ENCODE data around the gene LDB1.

Gene LDB1

DNA sequence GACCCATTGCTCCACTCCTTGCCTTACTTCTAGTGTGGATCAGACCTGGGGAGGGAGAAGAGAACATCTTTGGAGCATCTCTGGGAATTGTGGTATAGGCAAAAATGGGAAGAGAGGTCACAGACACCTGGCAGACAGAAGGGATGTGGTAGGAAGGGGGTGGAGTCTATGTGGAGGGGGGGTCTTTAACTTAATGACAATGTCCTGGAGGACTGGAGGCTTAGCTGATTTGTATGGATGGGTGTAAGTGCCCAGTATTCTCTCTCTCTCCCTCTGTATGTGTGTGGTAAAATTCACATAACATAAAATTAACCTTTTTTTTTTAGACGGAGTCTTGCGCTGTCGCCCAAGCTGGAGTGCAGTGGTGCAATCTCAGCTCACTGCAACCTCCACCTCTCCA lies 3.1 kb upstream of the LDB1 start:
- TF ChIP-seq, protein P1, sequence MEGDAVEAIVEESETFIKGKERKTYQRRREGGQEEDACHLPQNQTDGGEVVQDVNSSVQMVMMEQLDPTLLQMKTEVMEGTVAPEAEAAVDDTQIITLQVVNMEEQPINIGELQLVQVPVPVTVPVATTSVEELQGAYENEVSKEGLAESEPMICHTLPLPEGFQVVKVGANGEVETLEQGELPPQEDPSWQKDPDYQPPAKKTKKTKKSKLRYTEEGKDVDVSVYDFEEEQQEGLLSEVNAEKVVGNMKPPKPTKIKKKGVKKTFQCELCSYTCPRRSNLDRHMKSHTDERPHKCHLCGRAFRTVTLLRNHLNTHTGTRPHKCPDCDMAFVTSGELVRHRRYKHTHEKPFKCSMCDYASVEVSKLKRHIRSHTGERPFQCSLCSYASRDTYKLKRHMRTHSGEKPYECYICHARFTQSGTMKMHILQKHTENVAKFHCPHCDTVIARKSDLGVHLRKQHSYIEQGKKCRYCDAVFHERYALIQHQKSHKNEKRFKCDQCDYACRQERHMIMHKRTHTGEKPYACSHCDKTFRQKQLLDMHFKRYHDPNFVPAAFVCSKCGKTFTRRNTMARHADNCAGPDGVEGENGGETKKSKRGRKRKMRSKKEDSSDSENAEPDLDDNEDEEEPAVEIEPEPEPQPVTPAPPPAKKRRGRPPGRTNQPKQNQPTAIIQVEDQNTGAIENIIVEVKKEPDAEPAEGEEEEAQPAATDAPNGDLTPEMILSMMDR (IDR thresholded peaks at IDR 0.05; ENCODE audit: borderline replicate concordance, insufficient read depth, low read depth, low read length) = no peak
- H3K4me3 ChIP-seq (ENCODE audit: low read depth, low read length) = no peak overlapping the region

DNA sequence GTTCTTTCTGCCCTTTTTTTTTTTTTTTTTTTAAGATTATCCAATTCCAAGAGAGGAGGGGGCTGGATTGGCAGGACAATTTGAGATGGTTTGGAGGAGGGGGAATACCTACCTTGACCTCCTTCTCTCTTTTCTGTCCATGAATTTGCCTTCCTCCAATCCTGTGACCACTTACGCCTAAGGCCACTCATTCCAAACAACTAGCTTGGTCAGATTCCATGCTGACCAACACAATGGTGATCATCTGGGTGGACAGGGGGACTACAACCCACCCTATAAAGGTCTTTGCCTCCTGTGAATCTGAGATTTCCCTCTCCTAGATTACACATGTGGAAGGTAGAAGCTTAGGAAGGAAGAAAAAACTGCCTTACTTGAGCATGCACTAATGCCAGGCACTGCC lies 2.3 kb upstream of the LDB1 start:
- H3K4me3 ChIP-seq (ENCODE audit: low read depth, low read length) = no peak overlapping the region
- TF ChIP-seq, protein P1 (IDR thresholded peaks at IDR 0.05; ENCODE audit: borderline replicate concordance, insufficient read depth, low read depth, low read length) = no peak

DNA sequence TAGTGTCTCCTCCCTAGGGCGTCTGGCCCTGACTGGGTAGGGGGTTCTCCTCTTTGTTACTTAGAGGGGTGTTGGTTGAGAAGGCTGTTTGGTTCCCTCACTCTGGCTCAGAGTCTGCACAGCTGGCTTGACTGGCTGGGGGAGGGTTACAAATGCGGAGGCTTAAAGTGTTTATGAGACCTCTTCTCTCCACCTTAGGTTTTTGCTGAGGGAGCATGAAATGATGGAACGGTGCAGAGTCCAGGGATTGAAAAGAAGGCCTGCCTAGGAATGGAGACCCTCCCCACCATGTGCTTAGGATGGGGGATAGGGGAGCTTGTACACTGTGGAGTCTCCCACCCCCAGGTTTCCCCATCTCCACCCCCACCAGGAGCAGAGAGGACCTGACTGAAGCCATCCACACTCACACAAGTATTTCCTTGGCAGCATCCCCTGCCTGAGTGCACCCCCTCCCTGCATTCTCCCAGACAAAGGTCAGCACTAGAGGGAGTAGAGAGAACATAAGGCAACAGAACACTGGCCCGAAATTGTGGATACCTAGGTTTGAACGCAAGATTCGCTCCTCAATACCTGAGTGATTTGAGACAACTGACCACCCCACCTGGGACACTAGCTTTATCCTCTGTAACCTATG lies 1.7 kb upstream of the LDB1 start:
- H3K4me3 ChIP-seq (ENCODE audit: low read depth, low read length) = no peak overlapping the region

DNA sequence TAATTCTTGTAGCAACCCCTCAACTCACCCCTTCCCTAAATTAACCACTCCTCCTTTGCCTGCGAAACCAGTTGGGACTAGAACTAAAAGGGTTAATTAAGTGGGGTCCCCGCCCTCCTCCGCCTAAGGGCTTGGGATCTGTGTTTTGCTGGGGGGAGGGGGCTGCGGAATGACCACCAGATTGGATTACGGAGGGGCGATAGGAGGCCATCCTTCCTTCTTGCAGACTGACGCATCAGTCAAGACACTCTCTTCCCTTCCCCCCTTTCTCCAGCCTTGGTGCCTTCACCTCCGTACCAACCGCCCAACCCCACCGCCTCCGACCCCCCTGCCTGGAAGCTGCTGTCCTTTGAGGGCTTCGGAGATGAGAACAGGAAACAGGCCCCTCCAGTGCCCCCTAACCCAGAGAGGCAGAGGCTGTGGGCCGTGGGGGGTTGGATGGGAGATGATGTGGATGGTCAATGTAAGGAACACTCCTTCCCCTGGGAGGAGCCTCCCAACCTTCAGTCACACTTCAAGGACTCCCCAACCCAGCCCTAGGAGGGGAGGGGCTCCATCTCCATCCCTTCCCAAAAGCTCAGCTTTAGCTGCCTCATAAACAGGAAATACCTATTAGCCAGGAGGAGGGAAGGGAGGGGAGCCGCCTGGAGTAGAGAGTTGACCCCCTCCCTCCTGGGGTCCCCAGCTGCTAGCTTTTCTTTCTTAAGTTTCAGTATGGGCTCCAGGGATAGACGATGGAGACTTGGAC lies 997 bp upstream of the LDB1 start:
- H3K4me3 ChIP-seq (ENCODE audit: low read depth, low read length) = peak overlapping the region; percentile 80
- TF ChIP-seq, protein P1 (IDR thresholded peaks at IDR 0.05; ENCODE audit: borderline replicate concordance, insufficient read depth, low read depth, low read length) = no peak

More for the DNA sequence above, 1.7 kb upstream of the LDB1 start:
- TF ChIP-seq, protein P1 (IDR thresholded peaks at IDR 0.05; ENCODE audit: borderline replicate concordance, insufficient read depth, low read depth, low read length) = no peak

DNA sequence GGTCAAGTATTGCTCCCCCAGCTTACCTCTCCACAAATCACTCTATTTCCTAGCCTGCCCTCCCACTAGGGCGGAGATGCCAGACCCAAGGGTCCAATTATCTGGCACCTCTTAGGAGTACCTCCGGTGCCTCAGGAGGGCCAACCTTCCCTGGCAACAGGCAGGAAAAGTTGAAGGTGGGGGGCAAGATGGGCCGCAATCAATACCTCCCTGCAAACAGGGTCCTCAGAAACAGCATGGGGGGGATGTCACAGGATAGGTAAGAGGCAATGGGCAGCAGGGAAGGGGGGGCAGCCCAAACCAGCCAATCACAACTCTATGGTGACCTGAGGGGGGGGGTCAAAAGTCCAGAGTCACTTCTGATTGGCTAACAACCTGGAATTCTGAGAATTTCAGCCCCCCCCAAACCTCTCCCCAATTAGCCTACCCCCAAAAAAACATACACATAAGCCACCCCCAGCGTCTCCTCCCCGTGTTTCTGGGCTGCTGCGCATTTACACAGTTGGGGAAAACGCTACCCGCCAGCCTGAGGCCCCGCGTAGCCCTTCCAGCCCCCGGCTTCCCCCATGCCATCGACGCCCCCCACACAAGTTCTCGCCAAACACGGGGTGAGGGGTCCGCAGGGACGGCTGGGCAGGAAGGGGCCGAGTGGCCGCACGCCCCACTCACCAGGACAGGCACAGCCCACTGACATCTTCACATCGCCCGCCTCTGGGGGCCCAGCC lies 589 bp downstream of the LDB1 start:
- peak overlapping the region; percentile 80 for H3K4me3 ChIP-seq (ENCODE audit: low read depth, low read length)
- TF ChIP-seq, protein P1 (IDR thresholded peaks at IDR 0.05; ENCODE audit: borderline replicate concordance, insufficient read depth, low read depth, low read length) = no peak

DNA sequence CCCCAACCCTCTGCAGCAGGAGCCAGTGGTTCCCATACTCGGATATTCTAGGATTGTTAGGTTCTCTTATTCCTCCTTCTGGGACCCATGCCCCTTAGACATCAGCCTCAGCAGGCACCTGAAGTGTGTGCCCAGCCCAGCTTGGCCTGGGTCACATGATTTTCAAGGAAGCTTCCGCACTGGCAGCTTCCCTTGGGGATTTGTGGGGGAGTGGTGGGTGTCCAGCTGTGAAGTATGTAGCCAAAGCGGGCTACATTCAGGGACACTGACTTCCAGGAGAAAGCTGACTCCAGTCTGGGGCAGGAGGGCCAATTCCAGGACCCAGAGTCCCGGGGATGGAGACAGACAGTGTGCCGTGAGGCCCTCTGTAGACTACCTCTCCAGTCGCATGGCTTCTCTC lies 1.3 kb downstream of the LDB1 start:
- peak overlapping the region; percentile 80 for H3K4me3 ChIP-seq (ENCODE audit: low read depth, low read length)
- TF ChIP-seq, protein P1 (IDR thresholded peaks at IDR 0.05; ENCODE audit: borderline replicate concordance, insufficient read depth, low read depth, low read length) = no peak

All from GM12875 (cell line).